Medulla oblongata (tissue), 1 donor: ENCODE data around the gene TBL2.
"Not testable (repeated sequence)": the region's sequence is repeated elsewhere in the genome, so short reads cannot be mapped to it uniquely, and the experiment has no call there.

Experiments used
- DNase-seq: peaks from one replicate; pipeline ENCODE4 v3.0.0-alpha.2; 2015; ENCODE audit errors: extremely low spot score

Gene TBL2, protein sequence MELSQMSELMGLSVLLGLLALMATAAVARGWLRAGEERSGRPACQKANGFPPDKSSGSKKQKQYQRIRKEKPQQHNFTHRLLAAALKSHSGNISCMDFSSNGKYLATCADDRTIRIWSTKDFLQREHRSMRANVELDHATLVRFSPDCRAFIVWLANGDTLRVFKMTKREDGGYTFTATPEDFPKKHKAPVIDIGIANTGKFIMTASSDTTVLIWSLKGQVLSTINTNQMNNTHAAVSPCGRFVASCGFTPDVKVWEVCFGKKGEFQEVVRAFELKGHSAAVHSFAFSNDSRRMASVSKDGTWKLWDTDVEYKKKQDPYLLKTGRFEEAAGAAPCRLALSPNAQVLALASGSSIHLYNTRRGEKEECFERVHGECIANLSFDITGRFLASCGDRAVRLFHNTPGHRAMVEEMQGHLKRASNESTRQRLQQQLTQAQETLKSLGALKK

DNA sequence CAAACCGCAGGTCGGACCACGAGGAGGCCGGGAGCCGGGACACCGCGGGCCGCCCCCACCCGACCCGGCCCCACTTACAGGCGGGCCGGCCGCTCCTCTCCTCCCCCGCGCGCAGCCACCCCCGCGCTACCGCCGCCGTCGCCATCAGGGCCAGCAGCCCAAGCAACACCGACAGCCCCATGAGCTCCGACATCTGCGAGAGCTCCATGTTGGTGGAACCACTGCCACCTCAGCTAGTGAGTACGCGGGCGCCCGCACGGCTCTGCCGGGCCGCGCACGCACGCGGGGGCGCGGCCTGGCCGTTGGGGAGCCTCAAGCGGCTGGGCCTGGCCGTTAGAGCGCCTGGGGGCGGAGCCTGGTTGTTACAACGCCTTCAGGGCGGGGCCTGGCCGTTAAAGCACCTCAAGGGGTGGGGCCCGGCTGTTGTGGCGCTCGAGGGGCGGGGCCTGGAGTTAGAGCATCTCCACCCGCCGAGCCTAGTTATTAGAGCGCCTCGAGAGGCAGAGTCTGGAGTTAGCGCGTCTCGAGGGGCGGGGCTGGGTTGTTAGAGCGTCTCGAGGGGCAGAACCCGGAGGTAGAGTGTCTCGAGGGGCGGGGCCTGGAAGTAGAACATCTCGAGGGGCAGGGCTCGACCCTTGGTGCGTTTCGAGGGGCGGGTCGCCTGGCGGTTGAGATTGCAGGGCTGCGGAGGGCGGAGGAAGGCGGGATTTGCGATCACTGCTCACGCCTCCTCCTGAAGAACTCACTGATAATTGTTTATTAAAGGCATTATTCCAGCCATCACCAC is at the start of gene TBL2:
Gene TBL2, minus strand, starts transcription at position 238 of the 787 bp plus-strand sequence. Its CDS starts 30 bp downstream, at position 208.
- peak; percentile 99 for DNase-seq

DNA sequence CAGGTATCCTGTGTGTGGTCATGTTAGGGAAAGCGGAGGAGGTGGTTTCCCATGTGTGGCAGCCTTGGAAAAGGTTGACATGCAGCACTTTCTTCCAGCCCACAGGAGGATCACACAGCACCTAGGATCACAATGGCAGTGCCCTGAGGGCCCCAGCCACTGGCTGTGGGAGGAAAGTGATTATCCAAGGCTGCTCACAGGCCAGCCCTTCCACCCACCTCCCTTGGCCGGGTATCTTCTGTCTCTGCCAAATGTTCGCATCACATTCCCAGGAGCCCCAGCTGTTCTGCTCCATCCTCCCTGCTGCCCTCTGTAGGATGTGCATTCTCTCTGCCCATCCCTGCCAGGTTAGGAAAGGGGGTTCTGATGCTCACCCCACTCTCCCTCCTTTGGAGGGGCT is 48.4 kb upstream of the TBL2 start:
- no peak for DNase-seq

DNA sequence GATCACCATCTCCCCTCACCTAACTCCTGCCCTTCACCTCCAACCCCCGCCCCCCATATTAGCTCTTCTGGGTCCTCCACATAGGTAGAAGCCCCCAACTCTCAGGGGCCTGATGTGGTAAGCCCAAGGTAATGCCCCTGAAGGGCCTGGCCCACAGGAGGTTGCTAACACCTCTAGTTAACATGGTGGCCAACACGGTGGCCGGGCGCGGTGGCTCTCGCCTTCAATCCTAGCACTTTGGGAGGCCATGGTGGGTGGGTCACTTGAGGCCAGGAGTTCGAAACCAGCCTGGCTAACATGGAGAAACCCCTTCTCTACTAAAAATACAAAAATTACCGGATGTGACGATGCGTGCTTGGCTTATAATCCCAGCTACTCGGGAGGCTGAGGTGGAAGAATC is 46.9 kb upstream of the TBL2 start:
- no peak for DNase-seq

DNA sequence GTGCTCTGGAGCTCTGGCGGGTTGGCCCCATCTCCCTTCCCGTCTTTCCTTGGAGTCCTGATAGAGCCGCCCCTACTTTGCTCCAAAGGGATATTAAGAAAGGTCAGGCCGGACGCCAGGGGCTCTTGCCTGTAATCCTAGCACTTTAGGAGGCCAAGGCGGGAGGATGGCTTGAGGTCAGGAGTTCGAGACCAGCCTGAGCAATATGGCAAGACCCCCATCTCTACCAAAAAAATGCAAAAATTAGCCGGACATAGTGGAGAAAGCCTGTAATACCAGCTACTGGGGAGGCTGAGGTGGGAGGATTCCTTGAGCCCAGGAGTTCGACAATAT is 46.3 kb upstream of the TBL2 start:
- DNase-seq: no peak

DNA sequence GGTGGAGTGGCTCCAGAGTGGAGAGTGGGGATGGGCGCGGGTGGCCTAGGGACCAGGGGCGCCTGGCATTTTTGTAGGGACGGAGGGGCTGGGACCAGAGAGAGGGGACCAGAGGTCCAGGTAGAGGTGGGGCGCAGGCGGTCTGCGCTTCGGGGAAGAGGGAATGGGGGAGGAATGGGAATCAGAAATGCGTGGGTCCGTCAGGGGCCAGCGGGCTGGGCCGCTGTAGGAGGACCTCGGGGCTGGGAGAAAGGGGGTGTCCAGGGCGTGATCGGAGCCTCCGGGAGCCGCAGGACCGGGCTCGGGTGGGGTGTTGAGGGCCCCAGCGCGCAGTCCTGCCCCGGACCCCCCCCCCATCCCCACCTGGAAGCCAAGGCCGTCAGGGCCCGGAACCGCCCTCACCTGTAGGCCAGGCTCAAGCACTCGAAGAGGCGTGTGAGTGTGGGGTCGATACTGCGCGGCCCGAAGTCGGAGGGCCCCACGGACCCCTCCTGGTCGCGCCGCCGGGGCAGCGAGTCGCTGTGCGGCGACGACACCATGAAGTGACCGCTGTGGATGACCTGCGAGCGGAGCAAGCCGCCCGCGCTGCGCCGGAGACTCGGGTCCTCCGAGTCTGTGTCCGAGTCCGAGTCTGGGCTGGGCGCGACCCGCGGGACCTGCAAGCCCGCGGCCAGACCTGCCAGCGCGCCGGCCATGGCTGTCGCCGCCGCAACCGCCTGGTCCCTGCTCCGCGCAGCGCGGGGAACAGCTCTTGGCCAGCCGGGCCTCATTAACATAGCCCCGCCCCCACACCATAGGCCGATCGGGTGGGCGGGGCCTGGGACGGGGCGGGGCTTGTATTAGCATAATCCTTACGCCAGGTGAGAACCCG is 45.7 kb upstream of the TBL2 start, which contains the start of gene MLXIPL:
Gene MLXIPL, minus strand, starts transcription at position 725 of the 871 bp plus-strand sequence. Its CDS starts 30 bp downstream, at position 695.
- peak; percentile 42 for DNase-seq

DNA sequence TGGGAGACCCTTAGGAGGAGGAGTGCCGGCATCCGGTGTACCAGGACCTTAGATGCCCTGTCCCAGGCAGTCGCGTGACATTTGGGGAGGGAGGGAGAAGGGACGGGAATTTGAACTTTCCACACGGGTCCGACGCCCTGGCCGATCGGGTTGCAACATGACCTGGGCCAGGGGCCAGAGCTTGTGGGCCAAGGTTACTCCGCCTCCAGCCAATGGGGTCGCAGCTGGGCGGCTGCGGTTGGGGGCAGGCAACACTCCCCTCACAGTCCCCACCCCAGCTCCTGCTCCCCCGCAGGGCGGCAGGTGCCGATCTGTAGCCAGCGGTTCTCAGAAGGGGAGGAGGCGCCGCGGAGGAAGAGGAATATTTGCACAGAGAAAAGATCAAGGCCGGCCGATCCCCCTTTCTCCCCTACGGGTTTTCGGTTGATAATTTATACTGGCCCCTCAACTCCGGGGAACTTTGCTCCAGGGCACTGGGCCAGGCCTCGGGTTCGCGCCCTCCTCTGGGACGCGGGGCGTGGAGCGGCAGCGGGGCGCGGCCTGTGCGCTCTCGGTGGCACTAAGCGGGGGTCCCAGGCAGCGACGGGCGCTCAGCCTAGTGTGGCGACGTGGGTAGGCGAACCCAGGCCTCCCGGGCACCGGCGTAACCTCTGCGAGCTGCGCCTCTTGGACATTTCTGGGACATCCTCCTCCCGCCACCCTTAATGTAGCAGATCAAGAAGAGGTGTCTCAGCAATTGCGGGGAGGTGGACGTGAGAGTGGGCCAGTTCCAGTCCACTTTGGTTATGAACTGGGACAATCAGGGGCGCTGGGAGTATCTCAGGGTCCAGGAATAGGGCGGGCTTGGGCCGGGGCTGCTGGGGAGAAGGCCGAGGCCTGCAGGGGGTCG is 44.8 kb upstream of the TBL2 start:
- DNase-seq: no peak

DNA sequence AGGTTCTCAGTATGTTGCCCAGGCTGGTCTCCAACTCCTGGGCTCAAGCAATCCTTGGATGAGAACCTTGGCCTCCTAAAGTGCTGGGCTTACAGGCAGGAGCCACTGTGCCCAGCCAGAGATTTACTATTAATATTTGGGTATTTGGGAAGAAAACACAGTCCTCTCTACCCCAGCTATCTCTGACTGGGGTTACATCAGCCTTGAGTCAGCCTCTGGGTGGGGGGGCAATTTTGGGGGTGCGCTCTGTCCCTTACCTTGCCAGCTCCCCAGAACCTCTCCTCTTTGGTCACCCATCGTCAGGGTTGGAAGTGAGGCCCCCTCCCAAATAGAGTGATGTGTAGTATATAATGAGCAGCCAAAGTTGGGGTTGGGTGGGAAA is 44.1 kb upstream of the TBL2 start:
- DNase-seq: no peak

DNA sequence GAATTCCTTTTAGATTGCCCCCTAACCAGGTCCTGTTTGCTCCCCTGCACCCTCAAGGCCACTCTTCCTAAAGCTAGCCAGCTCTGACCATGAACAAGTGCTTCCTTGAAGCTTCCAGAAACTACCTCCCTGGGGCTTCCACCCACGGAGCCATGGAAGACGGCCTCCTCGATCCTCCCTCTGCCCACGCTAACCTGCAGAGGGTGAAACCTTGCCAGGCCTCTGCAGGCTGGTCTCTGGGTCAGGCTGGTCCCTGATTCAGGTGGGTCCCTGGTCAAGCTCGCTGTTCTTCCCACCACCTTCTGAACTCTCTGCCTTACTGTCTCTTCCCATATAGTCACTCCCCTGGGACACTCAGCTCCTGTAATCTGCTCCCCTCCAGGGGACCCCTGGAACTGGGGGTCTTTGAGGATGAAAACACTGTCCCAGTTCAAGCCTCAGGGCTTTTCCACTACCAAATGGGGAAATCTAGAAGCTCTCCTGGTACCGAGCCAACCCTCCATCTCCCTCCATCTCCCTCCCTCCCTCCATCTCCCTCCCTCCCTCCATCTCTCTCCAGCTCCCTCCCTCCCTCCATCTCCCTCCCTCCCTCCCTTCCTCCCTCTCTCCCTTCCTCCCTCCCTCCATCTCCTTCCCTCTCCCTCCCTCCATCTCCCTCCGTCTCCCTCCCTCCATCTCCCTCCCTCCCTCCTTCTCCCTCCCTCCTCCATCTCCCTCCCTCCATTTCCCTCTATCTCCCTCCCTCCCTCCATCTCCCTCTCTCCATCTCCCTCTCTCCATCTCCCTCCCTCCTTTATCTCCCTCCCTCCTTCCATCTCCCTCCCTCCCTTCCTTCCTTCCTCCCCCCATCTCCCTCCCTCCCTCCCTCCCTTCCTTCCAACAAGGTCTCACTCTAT is 43.0 kb upstream of the TBL2 start:
- DNase-seq: no peak

DNA sequence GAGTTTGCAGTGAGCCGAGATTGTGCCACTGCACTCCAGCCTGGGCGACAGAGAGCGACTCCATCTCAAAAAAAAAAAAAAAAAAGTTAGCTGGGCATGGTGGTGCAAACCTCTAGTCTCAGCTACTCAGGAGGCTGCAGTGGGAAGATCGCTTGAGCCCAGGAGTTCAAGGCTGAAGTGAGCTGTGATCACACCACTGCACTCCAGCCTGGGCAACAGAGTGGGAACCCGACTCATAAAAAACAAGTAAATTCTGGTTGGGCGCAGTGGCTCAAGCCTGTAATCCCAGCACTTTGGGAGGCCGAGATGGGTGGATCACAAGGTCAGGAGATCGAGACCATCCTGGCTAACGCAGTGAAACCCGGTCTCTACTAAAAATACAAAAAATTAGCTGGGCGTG is 41.0 kb upstream of the TBL2 start:
- not testable (repeated sequence) for DNase-seq

DNA sequence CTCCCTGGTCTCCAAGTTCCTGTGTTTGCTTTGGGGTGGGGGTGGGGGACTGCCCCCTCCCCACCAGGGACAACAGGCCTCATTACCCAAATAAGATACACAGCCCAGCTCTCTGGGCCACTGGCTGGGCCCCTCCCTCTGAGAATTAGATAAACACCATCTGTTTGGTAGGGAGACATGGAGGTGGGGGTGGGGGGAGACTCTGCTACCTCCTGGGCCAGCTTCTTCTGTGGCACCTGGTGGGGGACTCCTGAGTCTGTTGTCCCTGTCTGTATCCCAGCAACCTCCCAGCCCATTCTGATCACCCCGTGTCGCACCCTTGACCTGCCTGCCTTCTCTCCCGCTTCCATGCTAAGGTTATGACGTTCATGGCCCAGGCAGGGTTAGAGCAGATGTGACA is 40.2 kb upstream of the TBL2 start:
- DNase-seq: no peak

DNA sequence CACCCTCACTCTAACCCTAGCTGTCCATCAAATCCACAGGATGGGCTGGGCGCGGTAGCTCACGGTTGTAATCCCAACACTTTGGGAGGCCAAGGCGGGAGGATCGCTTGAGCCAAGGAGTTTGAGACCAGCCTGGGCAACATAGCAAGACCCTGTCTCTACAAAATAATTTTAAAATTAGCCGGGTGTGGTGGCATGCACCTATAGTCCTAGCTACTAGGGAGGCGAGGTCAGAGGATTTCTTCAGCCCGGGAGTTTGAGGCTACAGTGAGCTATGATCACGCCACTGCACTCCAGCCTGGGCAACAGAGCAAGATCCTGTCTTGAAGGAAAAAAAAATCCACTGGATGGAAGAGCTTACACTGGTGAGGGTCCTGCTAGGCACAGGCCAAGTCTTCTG is 39.1 kb upstream of the TBL2 start:
- DNase-seq: not testable (repeated sequence)

DNA sequence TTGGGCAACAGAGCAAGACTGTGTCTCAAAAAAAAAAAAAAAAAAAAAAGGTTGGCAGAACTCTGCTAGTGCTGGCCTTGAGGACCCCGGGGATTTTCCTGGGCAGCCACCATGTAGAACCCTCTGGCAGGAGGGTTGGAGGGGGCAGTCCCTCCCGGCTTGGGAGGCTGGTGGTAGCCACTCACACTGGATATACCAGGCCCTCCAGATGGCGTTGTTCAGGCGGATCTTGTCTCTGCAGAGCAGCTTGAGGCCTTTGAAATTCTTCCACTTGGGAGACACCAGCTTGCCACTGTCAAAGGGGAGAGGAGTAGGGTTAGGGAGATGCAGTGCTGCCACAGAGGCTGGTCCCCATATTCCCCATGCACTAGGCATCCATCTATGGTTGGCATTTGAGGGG is 37.5 kb upstream of the TBL2 start:
- no peak for DNase-seq

DNA sequence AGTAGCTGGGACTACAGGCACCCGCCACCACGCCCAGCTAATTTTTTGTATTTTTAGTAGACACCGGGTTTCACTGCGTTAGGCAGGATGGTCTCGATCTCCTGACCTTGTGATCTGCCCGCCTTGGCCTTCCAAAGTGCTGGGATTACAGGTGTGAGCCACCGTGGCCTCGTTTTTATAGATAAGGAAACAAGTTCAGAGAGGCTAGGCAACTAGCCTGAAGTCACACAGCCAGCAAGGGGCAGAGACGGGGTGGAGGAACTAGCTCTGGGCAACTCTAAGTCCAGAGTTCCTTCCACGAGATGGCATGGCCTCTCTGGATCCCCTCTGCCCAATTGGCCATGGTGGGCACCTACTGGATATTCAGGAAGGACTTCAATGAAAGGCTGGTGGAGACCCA is 36.6 kb upstream of the TBL2 start:
- not testable (repeated sequence) for DNase-seq

DNA sequence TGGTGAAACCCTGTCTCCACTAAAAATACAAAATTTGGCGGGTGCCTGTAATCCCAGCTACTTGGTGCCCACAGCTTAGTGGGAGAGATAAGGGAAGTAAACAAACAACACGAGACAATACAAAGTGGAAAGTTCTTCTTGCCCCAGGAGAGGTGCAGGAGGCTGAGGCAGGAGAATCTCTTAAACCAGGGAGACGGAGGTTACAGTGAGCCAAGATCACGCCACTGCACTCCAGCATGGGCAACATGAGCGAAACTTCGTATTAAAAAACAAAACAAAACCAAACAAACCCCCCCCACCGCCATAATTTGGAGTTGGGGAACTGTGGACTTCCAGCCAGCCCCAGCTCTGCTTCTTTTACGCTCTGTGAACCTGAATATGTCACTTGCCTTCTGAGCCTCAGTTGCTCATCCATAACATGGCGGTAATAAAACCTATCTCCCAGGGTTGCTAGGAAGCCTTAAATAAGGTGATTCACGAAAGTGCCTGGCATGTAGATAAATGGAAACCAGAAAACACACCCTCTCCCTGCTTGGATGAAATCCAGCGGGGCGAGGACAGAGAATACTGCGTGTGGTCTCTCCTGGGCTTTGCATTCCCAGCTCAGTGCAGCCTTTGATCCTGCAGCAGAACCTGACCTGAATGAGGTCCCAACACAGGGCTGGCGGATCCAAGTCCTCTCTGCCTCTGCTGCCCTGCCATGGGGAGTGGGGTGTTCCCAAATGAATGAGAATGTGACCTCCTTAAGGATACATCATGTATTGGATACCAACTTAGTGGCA is 35.8 kb upstream of the TBL2 start:
- DNase-seq: no peak

DNA sequence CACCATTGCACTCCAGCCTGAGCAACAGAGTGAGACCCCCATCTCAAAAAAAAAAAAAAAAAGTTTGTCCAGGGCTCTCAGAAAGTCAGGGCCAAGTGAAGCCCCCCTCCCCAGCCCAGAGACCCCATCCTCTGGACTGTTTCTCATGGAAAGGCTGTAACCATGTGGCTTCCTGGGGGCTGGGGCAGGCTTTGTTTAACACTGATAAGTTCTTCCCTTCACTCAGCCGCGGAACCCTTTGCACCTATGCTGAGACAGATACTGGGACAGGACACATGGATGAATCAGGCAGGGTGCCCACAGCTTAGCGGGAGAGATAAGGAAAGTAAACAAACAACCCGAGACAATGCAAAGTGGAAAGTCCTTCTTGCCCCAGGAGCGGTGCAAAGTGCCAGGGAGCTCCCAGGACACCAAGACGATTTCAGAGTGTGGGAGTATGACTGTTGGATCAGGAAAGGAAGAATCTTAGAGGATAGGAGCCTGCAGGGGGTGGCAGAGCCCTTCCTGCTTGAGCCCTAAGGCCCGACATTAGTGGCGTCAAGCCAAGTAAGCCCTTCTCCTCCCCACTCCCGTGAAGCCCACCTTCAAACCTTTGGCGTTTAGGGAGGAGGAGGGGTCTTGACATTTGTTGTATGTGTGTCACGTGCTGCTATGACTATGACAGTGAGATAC is 34.4 kb upstream of the TBL2 start:
- no peak for DNase-seq

DNA sequence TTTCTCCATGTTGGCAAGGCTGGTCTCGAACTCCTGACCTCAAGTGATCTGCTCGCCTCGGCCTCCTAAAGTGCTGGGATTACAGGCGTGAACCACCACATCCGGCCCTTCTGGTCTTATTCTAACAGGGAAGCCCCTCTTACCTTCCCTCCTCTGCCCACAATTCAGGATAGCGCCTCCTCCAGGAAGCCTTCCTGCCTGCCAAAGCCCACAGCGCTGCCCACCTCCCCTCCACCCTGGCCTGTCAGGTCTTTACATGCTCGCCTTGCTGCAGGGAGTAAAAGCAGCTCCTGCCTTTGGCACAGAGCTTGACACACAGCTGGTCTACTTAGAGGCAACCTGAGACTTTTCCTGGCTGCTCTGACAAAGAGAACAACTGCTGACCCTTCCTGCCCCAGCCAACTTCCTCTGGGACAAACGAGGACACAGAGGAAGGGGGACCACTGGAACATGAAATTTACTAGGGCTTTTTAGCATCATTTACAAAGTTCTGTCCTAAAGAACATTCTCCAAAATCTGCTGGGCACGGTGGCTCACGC is 32.7 kb upstream of the TBL2 start:
- no peak for DNase-seq

DNA sequence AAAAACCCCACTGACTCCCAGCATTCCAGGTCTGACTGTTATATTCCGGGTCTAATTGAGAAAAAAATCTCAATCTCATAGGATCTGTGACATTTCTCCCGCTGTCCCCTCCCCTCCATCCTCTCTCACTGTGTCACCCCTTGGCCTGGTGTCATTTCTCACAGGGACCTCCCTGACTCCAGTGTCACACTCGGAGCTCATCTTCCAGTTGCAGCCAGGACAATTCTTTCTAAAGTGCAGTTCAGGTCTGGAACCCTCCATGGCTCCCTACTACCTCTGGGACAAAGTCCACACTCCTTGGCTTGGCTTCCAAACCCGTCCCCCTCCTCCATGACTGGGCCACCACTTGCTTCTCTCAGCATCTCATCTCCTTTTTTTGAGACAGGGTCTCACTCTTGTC is 31.7 kb upstream of the TBL2 start:
- DNase-seq: no peak

DNA sequence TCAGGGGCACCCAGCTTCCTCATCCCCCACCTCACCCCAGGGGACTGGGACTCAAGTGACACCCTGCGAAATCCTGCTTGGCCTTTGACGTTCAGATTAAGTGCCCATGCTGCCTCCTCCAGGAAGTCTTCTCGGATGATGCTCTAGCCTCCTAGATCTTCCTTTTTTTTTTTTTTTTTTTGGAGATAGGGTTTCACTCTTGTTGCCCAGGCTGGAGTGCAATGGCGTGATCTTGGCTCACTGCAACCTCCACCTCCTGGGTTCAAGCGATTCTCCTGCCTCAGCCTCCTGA is 29.3 kb upstream of the TBL2 start:
- not testable (repeated sequence) for DNase-seq
